Heart right ventricle (tissue), 16 donors: ENCODE results near the gene RNF7. TPM values are rescaled to one million over a fixed set of nuclear protein-coding genes. Genes with fewer than 3 reads are reported as not detected.

ENCODE experiments used
- ATAC-seq, 8 donors: fragments of 200-7000 bp; cut with Tn5 transposase; one replicate each; pipeline ENCODE4 v1.9.1; 2020; ENCODE audit warnings: mild to moderate bottlenecking in 8 of 8, moderate library complexity in 8 of 8, moderate number of reproducible peaks in 1 of 8
- DNase-seq, 2 donors: peaks; one replicate each; pipeline ENCODE4 v3.0.0-alpha.2; 2020
- H3K27ac ChIP-seq, 10 donors: fragments of 200-600 bp; sonication (generic) in 2 of 10; one replicate each; pipeline versions ENCODE4 v1.5.0 to v1.8.0; 2020 to 2022; ENCODE audit warnings: mild to moderate bottlenecking in 3 of 10
- H3K27me3 ChIP-seq, 7 donors: fragments of 200-600 bp; one replicate each; pipeline ENCODE4 v1.8.0; 2021 to 2022; ENCODE audit warnings: mild to moderate bottlenecking in 2 of 7
- H3K36me3 ChIP-seq, 9 donors: fragments of 200-600 bp; sonication (generic) in 1 of 9; one replicate each; pipeline versions ENCODE4 v1.5.0 to v1.8.0; 2020 to 2022; ENCODE audit warnings: mild to moderate bottlenecking in 2 of 9
- H3K4me1 ChIP-seq, 9 donors: fragments of 200-600 bp; sonication (generic) in 1 of 9; one replicate each; pipeline versions ENCODE4 v1.5.0 to v1.8.0; 2020 to 2022; ENCODE audit warnings: mild to moderate bottlenecking in 4 of 9
- H3K4me3 ChIP-seq, 10 donors: fragments of 200-600 bp; sonication (generic) in 2 of 10; one replicate each; pipeline versions ENCODE4 v1.5.0 to v1.8.0; 2020 to 2022; ENCODE audit warnings: mild to moderate bottlenecking in 7 of 10, moderate library complexity in 2 of 10
- H3K9me3 ChIP-seq, 11 donors: fragments of 200-600 bp in 10 of 11; sonication (generic) in 2 of 11; one replicate each; pipeline versions ENCODE4 v1.5.0 to v1.8.0; 2013 to 2022; ENCODE audit warnings: mild to moderate bottlenecking in 2 of 11, control low read depth in 1 of 11, moderate library complexity in 1 of 11
- CTCF ChIP-seq, 9 donors: fragments of 200-600 bp; sonication (generic) in 2 of 9; IDR thresholded peaks; one replicate each; pipeline versions ENCODE4 v1.5.0 to v1.8.0; 2021 to 2022; ENCODE audit warnings: antibody characterized with exemption in 9 of 9, mild to moderate bottlenecking in 5 of 9, moderate library complexity in 1 of 9
- WGBS, 2 donors: extraction: QIAGEN DNeasy Blood & Tissue Kit; methylation state at CpG; one replicate each; pipeline ENCODE4 v1.1.7; 2013; ENCODE audit warnings: inconsistent platforms in 1 of 2; 5-methylcytosine and 5-hydroxymethylcytosine counted together
- intact Hi-C, 10 donors: fragments of 100-400 bp; cut with DNase I; formaldehyde crosslinking; loops; one replicate each; pipeline versions ENCODE4 v1.11.1 to v1.14.2; 2022
- polyA plus RNA-seq, 2 donors: library from polyadenylated mRNA; stranded (reverse); fragments of 200-250 nt; gene quantifications; one replicate each; pipeline ENCODE4 v1.2.3, GENCODE V29; 2013
- total RNA-seq, 10 donors: library from RNA; stranded (reverse); fragmentation: NEBNext Ultra II Directional in 3 of 10; extraction: Animal tissue kit (Norgen Biotek cat#: 25700) in 3 of 10; gene quantifications; one replicate each; pipeline versions ENCODE4 v1.2.1 to v1.2.4, GENCODE V29; 2021 to 2023
- donor health status: Arrhythmogenic right ventricular cardiomyopathy.
- donor health status: ischemic (EF 13 %, LVEDD 7.1; RV severe dilation, severe dysfunction).
- donor health status: healthy with polysubstance abuse.
- donor health status: DM: no; HTN: yes; CAD: no.
- donor health status: DM: no; HTN: no; CAD: no.
- donor health status: ischemic (EF 25% LVEDD 6.9; RV normal size, moderate dysfunction).
- donor health status: ischemic (EF 25% LVEDD 5.7; RV mildly dilated, moderate dysfunction).
- donor health status: healthy.
- donor health status: DM: yes; HTN: yes; CAD: no.
- donor health status: Ischemic cardiomyopathy.
- donor health status: ischemic (EF 35%, LVEDD 5.7; RV mildly dilated, moderate dysfunction).
- donor health status: nonischemic (EF 11% LVEDD 7.7; RV severe dilation, severe dysfunction).
- donor health status: DM: yes; HTN: yes; CAD: no.
- donor health status: PGD.
- donor health status: ischemic (EF 29% LVEDD 5.4; RV normal size, mild dysfunction).
- donor health status: nonischemic (EF 23%, LVEDD 6.1; RV moderate dilation, normal function).

The RNF7 gene
- total and polyA plus RNA-seq, 12 donors = 77.2 to 191 (median 84.1) TPM

DNA sequence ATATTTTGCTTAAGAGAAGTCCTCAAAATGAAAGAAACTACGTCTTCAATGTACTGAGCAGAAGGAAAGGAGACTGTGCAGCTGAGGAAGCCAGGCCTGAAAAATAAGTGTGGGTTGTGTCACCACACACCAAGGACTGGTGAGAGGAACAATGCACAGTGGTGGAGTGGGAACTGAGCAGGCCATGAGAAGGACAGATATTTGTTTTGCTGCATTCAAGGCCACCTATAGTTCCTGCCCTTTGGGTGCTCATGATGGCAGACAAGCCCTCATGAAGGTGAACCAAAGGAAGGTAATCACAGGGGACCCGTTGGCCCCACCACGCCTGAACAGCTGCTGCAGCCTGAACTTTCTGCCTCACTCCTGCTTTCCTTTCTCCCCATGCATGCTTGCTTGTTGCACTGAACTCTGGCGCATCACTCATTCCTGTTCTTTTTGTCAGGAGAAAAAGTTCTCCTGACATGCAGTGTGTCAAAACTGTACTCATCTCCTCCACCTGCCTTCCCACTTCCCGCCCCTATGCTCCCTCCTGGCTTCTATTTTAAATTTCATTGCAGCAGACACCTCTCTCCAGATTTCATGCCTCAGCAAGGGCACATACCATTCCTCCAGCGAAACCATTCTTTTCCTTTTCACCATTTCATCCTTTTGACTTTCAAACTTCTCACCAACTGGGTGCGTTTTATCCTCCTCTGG is 2.2 kb upstream of the RNF7 start:
- Histone ChIP-seq H3K4me1 (peaks cover 5 to 28% (median 17%) of the 10 kb centered on the region in 9 donors), H3K4me3 (no peak overlapping the region), H3K27ac (no peak overlapping the region), H3K36me3 (no peaks in the 10 kb centered on the region), H3K9me3 (no peaks in the 10 kb centered on the region), H3K27me3 (no peaks in the 10 kb centered on the region)
- no peak for DNase-seq
- WGBS, 2 donors = 89 to 91% methylated on average over 7 of the region's 7 CpGs
- no peak for TF ChIP-seq CTCF (IDR thresholded peaks at IDR 0.05)
- no peak for ATAC-seq
- intact Hi-C loops = loop anchor here in 9 of 10 donors (2.0 to 10.0 kb wide), 9 partner anchors 49 to 489 kb away; partner anchors contain the start of genes ATP1B3 (in 1 of the 9) and GK5 (in 1 of the 9)

- H3K27ac ChIP-seq = peak overlapping the region in 7 of 10 donors; percentile 93 to 98 (median 95)
- H3K4me1 ChIP-seq = peaks cover 6 to 38% (median 27%) of the 10 kb centered on the region in 9 donors
- H3K9me3 ChIP-seq = no peaks in the 10 kb centered on the region
- no peak for TF ChIP-seq CTCF (IDR thresholded peaks at IDR 0.05)
- no peak for ATAC-seq
- no peaks in the 10 kb centered on the region for H3K36me3 ChIP-seq
- H3K27me3 ChIP-seq = no peaks in the 10 kb centered on the region
- no peak overlapping the region for H3K4me3 ChIP-seq
- WGBS, 2 donors = 86 to 90% methylated on average over 10 of the region's 10 CpGs
- intact Hi-C loops = loop anchor here in 9 of 10 donors (2.0 to 10.0 kb wide), 9 partner anchors 50 to 488 kb away; partner anchors contain the start of genes ATP1B3 (in 1 of the 9) and GK5 (in 1 of the 9)
- DNase-seq = no peak
Observed at GRCh38 chr3:141737093-141737492, 1.0 kb upstream of the RNF7 start.

DNA sequence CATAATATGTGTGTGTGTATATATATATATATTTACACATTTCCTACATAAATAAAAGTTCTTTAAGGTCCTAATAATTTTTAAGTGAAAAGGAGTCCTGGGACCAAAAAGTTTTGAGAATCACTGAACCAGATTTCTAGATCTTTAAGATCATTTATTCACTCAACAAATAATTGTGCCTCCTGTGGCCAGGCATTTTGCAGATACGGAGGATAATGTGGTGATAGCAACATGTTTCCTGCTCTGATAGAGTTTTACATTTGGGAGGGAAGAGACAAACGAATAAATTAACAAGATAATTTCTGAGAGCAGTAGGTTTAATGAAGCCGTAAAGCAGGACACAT is 448 bp upstream of the RNF7 start:
- Histone ChIP-seq H3K36me3 (peaks cover 0 to 3% (median 0%) of the 10 kb centered on the region in 9 donors), H3K27ac (peak overlapping the region in 9 of 10 donors; percentile 61 to 98 (median 95)), H3K27me3 (no peaks in the 10 kb centered on the region), H3K9me3 (no peaks in the 10 kb centered on the region), H3K4me3 (peak overlapping the region in 9 of 10 donors; percentile 18 to 99 (median 90)), H3K4me1 (peaks cover 6 to 42% (median 30%) of the 10 kb centered on the region in 9 donors)
- intact Hi-C loops = loop anchor here in 9 of 10 donors (1.0 to 10.0 kb wide), 15 partner anchors 50 to 487 kb away; partner anchors contain the start of genes ATP1B3 (in 3 of the 9) and GK5 (in 1 of the 9)
- 0 to 2% methylated on average over 3 of the region's 3 CpGs for WGBS, 2 donors
- TF ChIP-seq CTCF (IDR thresholded peaks at IDR 0.05) = no peak
- ATAC-seq = no peak
- DNase-seq = no peak

DNA sequence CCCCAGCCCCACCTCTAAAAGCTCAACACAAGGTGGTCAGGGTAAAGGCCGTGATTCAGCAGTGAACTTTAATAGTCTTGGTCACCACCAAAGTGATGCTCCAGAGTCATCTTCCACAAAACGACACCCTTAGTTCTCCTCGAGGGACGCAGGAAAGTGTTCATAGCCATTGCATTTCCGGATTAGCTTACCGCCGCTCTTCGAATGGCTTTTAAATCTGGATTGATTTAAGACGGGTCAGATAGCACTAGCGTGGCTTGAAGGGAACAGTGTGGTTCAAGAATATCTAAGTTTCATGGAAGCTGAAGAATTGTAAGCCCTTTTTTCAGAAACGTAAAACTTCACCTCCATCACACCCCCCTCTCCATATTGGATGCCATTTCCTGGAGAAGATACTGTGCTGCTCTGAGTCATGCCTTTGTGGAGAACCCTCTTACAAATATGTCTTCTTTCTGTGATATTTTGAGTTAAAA is 829 bp downstream of the RNF7 start:
- ATAC-seq = peak in 7 of 8 donors; percentile 1 to 38 (median 2)
- Histone ChIP-seq H3K27me3 (no peaks in the 10 kb centered on the region), H3K27ac (peak overlapping the region; percentile 84 to 98 (median 95)), H3K4me1 (peaks cover 9 to 53% (median 43%) of the 10 kb centered on the region in 9 donors), H3K9me3 (no peaks in the 10 kb centered on the region), H3K4me3 (peak overlapping the region; percentile 78 to 99 (median 92)), H3K36me3 (peaks cover 0 to 14% (median 0%) of the 10 kb centered on the region in 9 donors)
- TF ChIP-seq CTCF (IDR thresholded peaks at IDR 0.05) = no peak
- 0 to 1% methylated on average over 11 of the region's 11 CpGs for WGBS, 2 donors
- intact Hi-C loops = loop anchor here in 9 of 10 donors (1.0 to 10.0 kb wide), 15 partner anchors 52 to 486 kb away; partner anchors contain the start of genes ATP1B3 (in 3 of the 9) and GK5 (in 1 of the 9)
- DNase-seq = peak in 1 of 2 donors; percentile 8
